ENCODE measurements around the gene SHH.

GRCh38 chr7:155846156-155846555 is 33.9 kb upstream of the SHH start:
- no peak for TF ChIP-seq GABPA (IDR thresholded peaks at IDR 0.05; ENCODE audit: low read depth, low read length)
- no peak for TF ChIP-seq GABPA (CRISPR knock-in tag; IDR thresholded peaks at IDR 0.05; ENCODE audit: low read depth)
- TF ChIP-seq DDIT3 (CRISPR knock-in tag; IDR thresholded peaks at IDR 0.05): no peak
- no peak for TF ChIP-seq DNMT3B (CRISPR knock-in tag; conservative IDR thresholded peaks at IDR 0.05)
- TF ChIP-seq MYC (CRISPR knock-in tag; IDR thresholded peaks at IDR 0.05; ENCODE audit: borderline replicate concordance): no peak
- TF ChIP-seq ZNF720 (CRISPR knock-in tag; IDR thresholded peaks at IDR 0.05): no peak
- no peak for TF ChIP-seq ZNF124 (CRISPR knock-in tag; IDR thresholded peaks at IDR 0.05)
- no peak for TF ChIP-seq CTCF (CRISPR knock-in tag; IDR thresholded peaks at IDR 0.05)
- no peak for TF ChIP-seq KDM1A (CRISPR knock-in tag; IDR thresholded peaks at IDR 0.05)
- no peak for TF ChIP-seq EHMT2 (IDR thresholded peaks at IDR 0.05; ENCODE audit: borderline replicate concordance, low read depth, low read length)
- no peak for TF ChIP-seq GTF3A (CRISPR knock-in tag; conservative IDR thresholded peaks at IDR 0.05)

Data from HepG2 (cell line).